Measurements from ENCODE around the gene NIP7. TPM values are rescaled to one million over a fixed set of nuclear protein-coding genes. Genes with fewer than 3 reads are reported as not detected.

Gene NIP7
- total and polyA plus RNA-seq, 9 of the 15 experiments (the other 6 are each of a cell fraction or from before 2014, with no cell fraction given): 28.9 to 85.5 (median 72.5) TPM

- no peak for TF ChIP-seq MXI1 (IDR thresholded peaks at IDR 0.05; ENCODE audit: low read depth, low read length)
- no peak for TF ChIP-seq ZNF830 (CRISPR knock-in tag; IDR thresholded peaks at IDR 0.05)
Observed at GRCh38 chr16:69334696-69335095, 4.9 kb upstream of the NIP7 start (continued).

GRCh38 chr16:69338557-69339288 lies 849 bp upstream of the NIP7 start:
- H3K27me3 ChIP-seq (ENCODE audit: control insufficient read depth in 2 of 2, insufficient read depth in 2 of 2, low read length in 2 of 2): no peaks in the 10 kb centered on the region
- ATAC-seq (peak; percentile 22), FAIRE-seq (peak; percentile 49), DNase-seq (ENCODE audit: extremely low read depth in 1 of 4, low spot score in 3 of 4) (peak in 1 of 4 experiments; percentile 25)
- peak overlapping the region; percentile 96 to 99 for H3K9ac ChIP-seq (ENCODE audit: insufficient read depth in 1 of 2, low read depth in 2 of 2, low read length in 2 of 2)
- 3% methylated on average over 46 of the region's 46 CpGs for WGBS (ENCODE audit: insufficient coverage, low coverage, missing lambda C conversion rate)
- peaks cover 56% of the 10 kb centered on the region for H3K79me2 ChIP-seq (ENCODE audit: control insufficient read depth, insufficient read depth, low read length)
- BruUV-seq (replicated peaks): TSS peak; percentile 72
- H3K9me3 ChIP-seq (replicated peaks; ENCODE audit: control insufficient read depth, insufficient read depth, low read depth, low read length): no peaks in the 10 kb centered on the region
- intact Hi-C loops (cut with micrococcal nuclease) (loop anchor here (5.0 kb wide), 1 partner anchor 44 kb away; no protein-coding TSS in a partner anchor), in situ Hi-C loops (cut with MboI) (no loop called here)
- CTCF ChIA-PET (ENCODE audit: low intra/inter-chr PET ratio): interaction anchor here (0.6 to 1.5 kb wide), 3 partner anchors 8 to 164 kb away, joined by 4 to 8 read pairs (median 4); partner anchors contain the start of genes PDF and VPS4A
- H3K27ac ChIP-seq (ENCODE audit: extremely low read depth, low read depth, low read length): peak overlapping the region; percentile 90
- peaks cover 13 to 15% of the 10 kb centered on the region in 2 experiments for H3K4me1 ChIP-seq (replicated peaks in 1 of 2; ENCODE audit: control insufficient read depth in 2 of 2, insufficient read depth in 2 of 2, low read length in 2 of 2)
- H3K4me2 ChIP-seq (ENCODE audit: insufficient read depth, low read length): peak overlapping the region; percentile 100
- no peaks in the 10 kb centered on the region for H3K9me1 ChIP-seq (ENCODE audit: control insufficient read depth, insufficient read depth, low read length)
- POLR2A ChIA-PET: interaction anchor here (0.5 to 4.6 kb wide), 6 partner anchors 9 to 79 kb away, joined by 3 to 33 read pairs (median 3); partner anchors contain the start of gene PDF
- H3K36me3 ChIP-seq (ENCODE audit: control insufficient read depth, insufficient read depth, low read length): peaks cover 76% of the 10 kb centered on the region
- peak overlapping the region; percentile 94 for H2AFZ ChIP-seq (ENCODE audit: low read depth, low read length)
- H4K20me1 ChIP-seq (replicated peaks; ENCODE audit: control insufficient read depth, insufficient read depth, low read length): no peaks in the 10 kb centered on the region
- H3K4me3 ChIP-seq: peak overlapping the region; percentile 94
- TF ChIP-seq ZSCAN32 (CRISPR knock-in tag; IDR thresholded peaks at IDR 0.05) (no peak), HMGN3 (IDR thresholded peaks at IDR 0.05; ENCODE audit: borderline replicate concordance, extremely low read depth, insufficient read length, low read depth, low read length) (peak; percentile 77), E2F8 (IDR thresholded peaks at IDR 0.05; ENCODE audit: low read depth, partially characterized antibody) (no peak), GABPA (tag; conservative IDR thresholded peaks at IDR 0.05; ENCODE audit: low read depth) (no peak), GATA2 (CRISPR knock-in tag; IDR thresholded peaks at IDR 0.05) (no peak), CC2D1A (IDR thresholded peaks at IDR 0.05) (no peak), RAD21 (CRISPR knock-in tag; conservative IDR thresholded peaks at IDR 0.05 in 1 of 2, IDR thresholded peaks at IDR 0.05 in 1 of 2) (no peak)
- TF ChIP-seq, protein P1, sequence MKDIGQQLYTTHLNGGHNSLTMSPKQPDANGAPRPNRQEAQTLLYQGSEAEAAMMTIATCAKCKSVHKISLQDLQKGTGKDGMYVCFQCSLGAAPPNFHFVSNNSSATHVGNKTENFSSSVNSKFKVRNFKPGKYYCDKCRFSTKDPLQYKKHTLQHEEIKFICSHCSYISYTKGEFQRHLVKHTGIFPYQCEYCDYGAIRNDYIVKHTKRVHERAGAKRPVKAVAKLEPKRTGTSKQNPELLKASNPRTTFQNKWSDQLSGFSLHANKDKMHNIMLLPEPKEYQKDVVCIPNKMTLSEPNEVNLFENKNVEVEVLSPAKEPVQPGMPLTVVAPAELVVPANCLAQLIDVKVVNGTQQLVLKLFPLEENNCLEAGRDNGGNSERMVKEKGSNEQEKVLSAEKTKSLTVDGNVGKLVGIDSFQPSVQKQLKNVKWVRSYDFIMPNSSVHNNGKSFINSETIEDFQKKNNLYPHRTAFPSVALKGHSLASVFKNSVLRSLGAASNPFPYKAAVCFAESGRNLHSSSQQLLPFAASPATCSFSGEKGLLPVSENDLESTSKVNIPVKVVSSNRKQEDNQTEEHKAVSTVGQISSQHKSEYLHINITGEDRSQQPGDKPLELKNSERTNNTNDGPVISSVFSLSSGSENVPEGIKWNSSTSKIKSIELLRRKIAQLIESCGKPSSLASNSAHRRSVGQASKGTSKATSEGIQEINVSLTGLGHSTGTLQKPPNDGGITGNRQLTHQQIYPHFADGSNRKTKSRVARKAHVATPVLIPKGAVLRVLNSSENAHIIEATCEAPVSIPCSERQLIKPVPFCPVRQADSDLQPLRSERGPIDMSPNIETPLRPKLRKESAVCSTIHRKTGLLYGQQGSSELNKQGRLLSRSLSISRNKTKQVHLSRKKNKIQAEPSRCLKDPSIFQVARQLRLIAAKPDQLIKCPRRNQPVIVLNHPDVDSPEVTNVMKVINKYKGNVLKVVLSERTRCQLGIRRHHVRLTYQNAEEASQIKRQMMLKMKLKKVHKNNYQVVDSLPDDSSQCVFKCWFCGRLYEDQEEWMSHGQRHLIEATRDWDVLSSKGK (CRISPR knock-in tag; IDR thresholded peaks at IDR 0.05): no peak
- TF ChIP-seq, protein P2, sequence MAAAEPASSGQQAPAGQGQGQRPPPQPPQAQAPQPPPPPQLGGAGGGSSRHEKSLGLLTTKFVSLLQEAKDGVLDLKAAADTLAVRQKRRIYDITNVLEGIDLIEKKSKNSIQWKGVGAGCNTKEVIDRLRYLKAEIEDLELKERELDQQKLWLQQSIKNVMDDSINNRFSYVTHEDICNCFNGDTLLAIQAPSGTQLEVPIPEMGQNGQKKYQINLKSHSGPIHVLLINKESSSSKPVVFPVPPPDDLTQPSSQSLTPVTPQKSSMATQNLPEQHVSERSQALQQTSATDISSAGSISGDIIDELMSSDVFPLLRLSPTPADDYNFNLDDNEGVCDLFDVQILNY (CRISPR knock-in tag; IDR thresholded peaks at IDR 0.05): 0 out of 2 replicates have a peak, but pooled peaks have one; percentile 35

Measured in K562 (cell line).